NB4 (cell line): ENCODE data around the gene YAF2.
"Not testable (repeated sequence)": the region's sequence is repeated elsewhere in the genome, so short reads cannot be mapped to it uniquely, and the experiment has no call there.

ENCODE experiments used
- DNase-seq: peaks from one replicate; pipeline ENCODE4 v3.0.0; 2010; ENCODE audit warnings: low read depth
- H3K4me3 ChIP-seq: one replicate; pipeline ENCODE4 v1.5.1; 2011; ENCODE audit warnings: mild to moderate bottlenecking, low read depth, low read length, moderate library complexity
- CTCF ChIP-seq: IDR thresholded peaks from one replicate; pipeline ENCODE4 v1.5.1; 2012; ENCODE audit warnings: low read depth, low read length
- MYC ChIP-seq: IDR thresholded peaks from 2 replicates; pipeline ENCODE4 v1.6.1; 2011; ENCODE audit warnings: low read depth, low read length
- POLR2A ChIP-seq: IDR thresholded peaks from 2 replicates; pipeline ENCODE4 v1.6.1; 2011; ENCODE audit warnings: mild to moderate bottlenecking; ENCODE audit not compliant: insufficient read length; ENCODE audit errors: extremely low read depth
- TF ChIP-seq, protein P1 (sequence below): IDR thresholded peaks from 2 replicates; pipeline ENCODE4 v1.6.1; 2011; ENCODE audit warnings: low read depth, low read length

YAF2 gene

GRCh38 chr12:42261708-42262107 lies 23.7 kb upstream of the YAF2 start:
- no peak for DNase-seq
- no peak for TF ChIP-seq CTCF
- TF ChIP-seq POLR2A = no peak
- no peak for TF ChIP-seq MYC
- TF ChIP-seq, protein P1, sequence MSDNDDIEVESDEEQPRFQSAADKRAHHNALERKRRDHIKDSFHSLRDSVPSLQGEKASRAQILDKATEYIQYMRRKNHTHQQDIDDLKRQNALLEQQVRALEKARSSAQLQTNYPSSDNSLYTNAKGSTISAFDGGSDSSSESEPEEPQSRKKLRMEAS = no peak
- H3K4me3 ChIP-seq = no peak overlapping the region

GRCh38 chr12:42260518-42260917 lies 22.5 kb upstream of the YAF2 start:
- TF ChIP-seq, protein P1 = no peak
- TF ChIP-seq MYC (no peak), CTCF (no peak), POLR2A (no peak)
- no peak overlapping the region for H3K4me3 ChIP-seq
- no peak for DNase-seq

- TF ChIP-seq MYC = no peak
- TF ChIP-seq POLR2A = no peak
- TF ChIP-seq CTCF = no peak
- TF ChIP-seq, protein P1 = no peak
- H3K4me3 ChIP-seq = no peak overlapping the region
- no peak for DNase-seq
These were observed 21.7 kb upstream of the YAF2 start for GRCh38 chr12:42259699-42260098.

DNA sequence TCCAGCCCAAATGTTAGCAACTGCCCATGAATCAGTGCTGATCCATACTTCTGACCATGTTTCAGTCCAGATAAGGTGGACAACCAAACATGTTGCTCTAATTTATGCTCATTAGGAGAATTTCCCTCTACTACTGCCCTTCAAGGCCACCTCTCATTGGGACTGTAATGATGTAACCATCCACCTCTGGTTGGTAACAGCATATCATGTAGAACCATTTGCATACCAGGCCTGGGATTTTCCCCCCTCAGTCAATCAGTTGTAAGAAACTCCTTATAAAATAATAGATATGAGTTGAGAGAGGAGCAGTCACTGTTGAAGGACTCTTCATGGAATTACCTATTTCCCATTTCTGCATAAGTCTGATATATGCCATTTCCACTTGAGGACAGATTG lies 17.8 kb upstream of the YAF2 start:
- no peak for DNase-seq
- no peak for TF ChIP-seq MYC
- TF ChIP-seq, protein P1 = no peak
- no peak for TF ChIP-seq CTCF
- no peak overlapping the region for H3K4me3 ChIP-seq

DNA sequence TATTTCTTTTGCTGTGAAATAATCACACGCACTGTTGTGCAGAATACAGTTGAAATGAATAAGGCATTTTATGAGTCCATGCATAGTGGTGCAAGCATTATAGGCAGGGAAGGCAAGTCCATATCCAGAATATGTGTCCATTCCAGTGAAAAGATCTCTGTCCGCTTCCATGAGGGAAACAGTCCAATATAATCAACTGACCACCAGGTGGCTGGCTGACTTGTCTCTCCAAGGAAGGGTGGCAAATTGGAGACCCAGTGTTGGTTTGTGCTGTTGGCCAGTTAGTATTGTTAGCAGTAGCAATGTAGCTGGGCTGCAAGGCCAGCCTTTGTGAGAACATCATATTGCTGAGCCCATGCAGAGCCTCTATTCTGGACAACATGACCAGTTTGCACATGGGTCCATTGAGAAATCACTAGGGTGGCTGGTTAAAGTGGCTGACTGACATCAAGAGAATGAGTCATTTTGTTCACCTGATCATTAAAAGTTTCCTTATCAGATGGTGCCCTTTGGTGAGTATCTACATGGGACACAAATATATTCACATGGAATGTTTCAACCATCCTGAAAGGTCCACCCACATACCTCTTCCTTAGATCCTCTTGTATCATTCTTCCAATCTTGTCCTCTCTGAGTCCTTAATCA lies 17.3 kb upstream of the YAF2 start:
- no peak for DNase-seq
- no peak overlapping the region for H3K4me3 ChIP-seq
- TF ChIP-seq POLR2A = no peak
- TF ChIP-seq MYC = no peak
- TF ChIP-seq, protein P1 = no peak
- TF ChIP-seq CTCF = no peak

DNA sequence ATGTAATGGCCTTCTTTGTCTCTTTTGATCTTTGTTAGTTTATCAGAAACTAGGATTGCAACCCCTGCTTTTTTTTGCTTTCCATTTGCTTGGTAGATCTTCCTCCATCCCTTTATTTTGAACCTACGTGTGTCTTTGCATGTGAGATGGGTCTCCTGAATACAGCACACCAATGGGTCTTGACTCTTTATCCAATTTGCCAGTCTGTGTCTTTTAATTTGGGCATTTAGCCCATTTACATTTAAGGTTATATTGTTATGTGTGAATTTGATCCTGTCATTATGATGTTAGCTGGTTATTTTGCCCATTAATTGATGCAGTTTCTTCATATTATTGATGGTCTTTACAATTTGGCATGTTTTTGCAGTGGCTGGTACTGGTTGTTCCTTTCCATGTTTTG lies 14.6 kb upstream of the YAF2 start:
- DNase-seq, H3K4me3 ChIP-seq: not testable (repeated sequence)

DNA sequence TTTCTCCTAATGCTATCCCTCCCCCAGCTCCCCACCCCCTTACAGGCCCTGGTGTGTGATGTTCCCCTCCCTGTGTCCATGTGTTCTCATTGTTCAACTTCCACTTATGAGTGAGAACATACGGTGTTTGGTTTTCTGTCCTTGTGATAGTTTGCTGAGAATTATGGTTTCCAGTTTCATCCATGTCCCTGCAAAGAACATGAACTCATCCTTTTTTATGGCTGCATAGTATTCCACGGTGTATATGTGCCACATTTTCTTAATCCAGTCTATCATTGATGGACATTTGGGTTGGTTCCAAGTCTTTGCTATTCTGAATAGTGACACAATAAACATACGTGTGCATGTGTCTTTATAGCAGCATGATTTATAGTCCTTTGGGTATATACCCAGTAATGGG lies 11.0 kb upstream of the YAF2 start:
- not testable (repeated sequence) for H3K4me3 ChIP-seq, DNase-seq
